ENCODE results near the gene SF3B5.
A peak's percentile ranks its signal among the peaks of the same experiment; 100 is the strongest.
"Not testable (repeated sequence)": the region's sequence is repeated elsewhere in the genome, so short reads cannot be mapped to it uniquely, and the experiment has no call there.

SF3B5 gene

GRCh38 chr6:144063744-144064401 lies 31.5 kb downstream of the SF3B5 start:
- peak; percentile 69 for DNase-seq (ENCODE audit: low read depth, low spot score)

- peak; percentile 34 for DNase-seq (ENCODE audit: low read depth, low spot score)
Observed at GRCh38 chr6:144063246-144063743, 32.1 kb downstream of the SF3B5 start.

GRCh38 chr6:144062786-144063185 lies 32.6 kb downstream of the SF3B5 start:
- no peak for DNase-seq (ENCODE audit: low read depth, low spot score)

- no peak for DNase-seq (ENCODE audit: low read depth, low spot score)
Observed at GRCh38 chr6:144059139-144059538, 36.2 kb downstream of the SF3B5 start.

- no peak for DNase-seq (ENCODE audit: low read depth, low spot score)
Observed at GRCh38 chr6:144055121-144055931, 40.0 kb downstream of the SF3B5 start.

GRCh38 chr6:144053601-144054000 lies 41.8 kb downstream of the SF3B5 start:
- no peak for DNase-seq (ENCODE audit: low read depth, low spot score)

- DNase-seq (ENCODE audit: low read depth, low spot score), result no peak
Observed at GRCh38 chr6:144052488-144052887, 42.9 kb downstream of the SF3B5 start.

GRCh38 chr6:144049386-144049785 lies 46.0 kb downstream of the SF3B5 start:
- no peak for DNase-seq (ENCODE audit: low read depth, low spot score)

- no peak for DNase-seq (ENCODE audit: low read depth, low spot score)
Observed at GRCh38 chr6:144047688-144048087, 47.7 kb downstream of the SF3B5 start.

GRCh38 chr6:144046672-144047071 lies 48.7 kb downstream of the SF3B5 start:
- DNase-seq (ENCODE audit: low read depth, low spot score), result not testable (repeated sequence)

GRCh38 chr6:144044989-144045388 lies 50.4 kb downstream of the SF3B5 start:
- DNase-seq (ENCODE audit: low read depth, low spot score), result not testable (repeated sequence)

All from ELF-1 (cell line).